OCI-M2 (cell line): ENCODE results near the gene TPST1.

Experiments used
- DNase-seq: peaks from one replicate; lab custom pipeline; 2025; ENCODE audit not compliant: unreplicated experiment; lab: John Stamatoyannopoulos, UW

TPST1 gene

GRCh38 chr7:66237906-66238772 is 33.0 kb downstream of the TPST1 start:
- DNase-seq, result no peak

- no peak for DNase-seq
Measured at GRCh38 chr7:66238773-66239466, 33.8 kb downstream of the TPST1 start.

GRCh38 chr7:66239467-66239856 is 34.3 kb downstream of the TPST1 start:
- DNase-seq, result no peak

DNA sequence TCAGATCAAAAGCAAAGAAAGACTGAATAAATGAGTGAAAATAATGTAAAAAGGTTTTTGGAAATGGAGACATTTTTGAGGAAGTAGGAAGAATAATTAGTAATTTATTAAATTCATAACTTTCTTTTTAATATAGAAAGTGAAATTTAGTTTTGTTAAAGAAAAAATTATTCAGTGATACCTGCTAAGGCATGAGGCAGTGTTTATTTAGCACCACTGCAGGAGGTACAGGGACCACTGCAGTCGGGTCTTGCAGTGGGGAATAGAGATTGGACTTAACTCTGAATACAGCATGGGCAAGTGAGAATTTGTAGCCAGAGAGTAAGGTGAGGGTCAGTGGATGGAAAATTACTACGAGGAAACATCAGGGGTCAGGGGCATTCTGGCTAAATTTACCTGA is 39.9 kb downstream of the TPST1 start:
- DNase-seq, result no peak

DNA sequence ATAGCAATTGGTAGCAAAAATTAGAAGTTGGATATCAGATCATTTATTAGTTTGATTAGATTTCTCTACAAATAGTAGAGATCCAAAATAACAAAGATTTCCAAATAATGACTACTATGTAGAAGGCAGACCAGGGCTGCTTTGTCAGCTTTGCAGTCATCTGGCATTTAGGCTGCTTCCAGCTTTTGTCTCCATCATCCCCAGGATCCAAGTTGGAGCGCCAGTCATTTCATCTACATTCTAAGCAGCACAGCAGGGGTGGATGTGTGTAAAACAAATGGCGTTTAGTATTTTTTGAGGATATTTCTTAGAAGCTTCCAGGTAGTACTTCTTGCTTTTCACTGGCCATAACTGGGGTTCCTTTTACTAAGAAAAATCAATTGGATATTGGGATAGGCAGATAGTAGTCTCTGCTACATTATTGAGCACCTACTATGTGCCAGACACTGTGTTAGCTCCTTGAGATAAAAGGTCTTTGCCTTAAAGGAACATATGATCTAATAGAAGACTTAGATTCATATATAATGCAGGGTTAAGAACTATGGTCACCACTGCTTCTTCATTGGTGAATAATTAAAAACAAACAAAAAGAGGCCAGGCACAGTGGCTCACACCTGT is 41.5 kb downstream of the TPST1 start:
- no peak for DNase-seq

- no peak for DNase-seq
Measured at GRCh38 chr7:66247380-66248078, 42.4 kb downstream of the TPST1 start.

- no peak for DNase-seq
Measured at GRCh38 chr7:66250711-66251110, 45.6 kb downstream of the TPST1 start.

GRCh38 chr7:66255534-66256100 is 50.5 kb downstream of the TPST1 start:
- no peak for DNase-seq

GRCh38 chr7:66256281-66256680 is 51.1 kb downstream of the TPST1 start:
- DNase-seq, result no peak

GRCh38 chr7:66257481-66257880 is 52.3 kb downstream of the TPST1 start:
- no peak for DNase-seq

GRCh38 chr7:66258409-66258808 is 53.3 kb downstream of the TPST1 start:
- DNase-seq, result no peak

GRCh38 chr7:66261941-66262340 is 56.8 kb downstream of the TPST1 start:
- DNase-seq, result no peak

DNA sequence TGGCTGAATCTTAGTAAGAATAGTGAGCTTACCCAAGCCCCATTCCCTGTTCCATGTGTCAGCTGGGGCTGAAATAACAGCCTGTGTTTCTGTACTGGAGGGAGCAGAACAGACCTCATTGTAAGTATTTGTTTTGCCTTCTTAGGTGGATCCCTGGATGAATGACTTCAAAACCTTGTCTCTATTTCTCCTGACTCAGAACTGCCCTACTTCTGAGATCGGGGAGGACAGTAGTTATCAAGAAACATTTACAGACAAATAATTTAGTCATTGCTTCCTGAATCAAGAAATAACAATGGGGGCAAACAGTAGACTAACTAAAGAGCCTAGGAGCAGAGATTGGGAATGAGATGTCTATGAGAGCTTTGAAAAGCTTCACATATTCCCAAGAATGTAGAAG is 58.8 kb downstream of the TPST1 start:
- DNase-seq, result no peak

GRCh38 chr7:66265566-66265965 is 60.4 kb downstream of the TPST1 start:
- DNase-seq, result no peak

DNA sequence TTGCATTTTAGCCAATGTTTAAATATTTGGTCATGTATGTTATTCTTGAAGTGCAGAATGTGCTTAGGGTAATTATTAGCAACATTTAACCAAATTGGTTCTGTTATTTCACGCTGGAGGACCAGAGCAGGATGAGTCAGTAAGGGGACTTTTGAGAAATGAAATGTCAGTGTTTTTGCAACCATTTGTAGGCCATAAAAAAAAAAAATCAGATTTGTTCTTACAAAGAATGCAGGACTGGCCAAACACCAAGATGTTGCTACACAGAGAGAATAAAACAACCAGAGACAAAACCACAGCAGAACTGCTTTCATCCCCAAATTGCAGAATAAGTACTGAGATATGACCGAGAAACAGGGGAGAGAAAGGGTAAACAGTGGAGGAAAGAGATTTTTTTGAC is 62.1 kb downstream of the TPST1 start:
- no peak for DNase-seq

GRCh38 chr7:66269978-66270377 is 64.8 kb downstream of the TPST1 start:
- no peak for DNase-seq

- DNase-seq, result no peak
Measured at GRCh38 chr7:66272321-66272720, 67.2 kb downstream of the TPST1 start.

DNA sequence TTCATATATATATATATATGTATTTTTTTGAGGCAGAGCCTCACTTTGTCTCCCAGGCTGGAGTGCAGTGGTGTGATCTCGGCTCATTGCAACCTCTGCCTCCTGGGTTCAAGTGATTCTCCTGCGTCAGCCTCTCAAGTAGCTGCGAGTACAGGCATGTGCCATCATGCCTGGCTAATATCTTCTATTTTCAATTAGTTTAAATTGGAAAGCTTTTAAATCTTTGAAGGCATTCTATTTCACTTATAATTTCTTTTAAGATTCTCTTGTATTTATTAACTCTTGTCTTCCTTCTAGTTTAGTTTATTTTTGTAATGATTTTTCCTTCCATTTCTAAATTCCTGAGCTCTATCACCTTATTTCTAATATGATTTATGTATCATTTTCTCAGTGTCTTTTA is 71.2 kb downstream of the TPST1 start:
- DNase-seq, result no peak

GRCh38 chr7:66277492-66277891 is 72.4 kb downstream of the TPST1 start:
- no peak for DNase-seq

DNA sequence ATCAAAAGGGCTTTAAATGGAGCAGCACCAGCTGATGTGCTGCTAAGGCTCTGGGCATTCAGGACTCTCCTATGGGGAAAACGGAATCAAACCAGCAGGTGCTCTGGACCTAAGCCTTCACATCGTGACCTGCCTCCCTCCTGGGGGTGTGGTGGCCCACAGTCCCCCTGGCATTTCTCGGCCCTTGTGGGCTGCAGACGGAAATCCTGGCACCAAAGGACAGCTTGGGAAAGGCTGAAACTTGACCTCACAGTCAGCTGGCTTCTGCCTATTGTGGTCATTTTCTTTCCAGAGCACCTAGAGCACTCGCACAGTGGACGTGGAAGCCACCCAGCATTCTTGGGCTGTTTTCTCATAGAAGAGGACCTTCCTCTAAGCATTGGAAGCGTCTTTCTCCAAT is 74.8 kb downstream of the TPST1 start:
- DNase-seq, result no peak
